Caco-2 (cell line): ENCODE results near the gene THUMPD2. TPM values are rescaled to one million over a fixed set of nuclear protein-coding genes. Genes with fewer than 3 reads are reported as not detected.

Source experiments
- BruUV-seq: library from RNA; stranded (reverse); fragments of 400-500 nt; replicated peaks from 2 replicates; lab custom pipeline; 2021; lab: Mats Ljungman, UMichigan
- CTCF ChIA-PET: fragments of 300-600 bp; sonication (Branson Sonifier 250); formaldehyde crosslinking; loops from one replicate; lab custom pipeline; 2022; ENCODE audit warnings: antibody characterized with exemption; lab: Charles Lee
- POLR2A ChIA-PET: fragments of 300-600 bp; sonication (Branson Sonifier 250); formaldehyde crosslinking; loops from one replicate; lab custom pipeline; 2022; ENCODE audit warnings: antibody characterized with exemption; lab: Charles Lee
- DNase-seq, 2 experiments: peaks; one replicate each; pipeline versions ENCODE4 v3.0.0 to v3.0.0-alpha.2; 2020 to 2022
- H3K27me3 ChIP-seq: replicated peaks from 2 replicates; pipeline ENCODE4 v1.6.0; 2011; ENCODE audit warnings: low read length; ENCODE audit not compliant: control insufficient read depth, insufficient read depth
- H3K36me3 ChIP-seq: 2 replicates; pipeline ENCODE4 v1.5.1; 2011; ENCODE audit warnings: low read length; ENCODE audit not compliant: control insufficient read depth, insufficient read depth
- H3K4me1 ChIP-seq: fragments of 250-450 bp; sonication (Bioruptor Pico); 2 replicates; pipeline ENCODE4 v1.5.1; 2020; ENCODE audit warnings: mild to moderate bottlenecking
- H3K4me3 ChIP-seq: 2 replicates; pipeline ENCODE4 v1.5.1; 2011; ENCODE audit warnings: low read depth, mild to moderate bottlenecking, control low read depth, low read length
- H3K9me3 ChIP-seq: fragments of 250-450 bp; sonication (Bioruptor Pico); 2 replicates; pipeline ENCODE4 v1.5.1; 2020; ENCODE audit warnings: mild to moderate bottlenecking, moderate library complexity
- H3K27ac Mint-ChIP-seq: one replicate; pipeline ENCODE4 v1.8.0; 2022; ENCODE audit warnings: mixed read lengths; ENCODE audit not compliant: unreplicated experiment
- H3K27me3 Mint-ChIP-seq: one replicate; pipeline ENCODE4 v1.8.0; 2022; ENCODE audit warnings: mixed read lengths; ENCODE audit not compliant: insufficient read depth, unreplicated experiment
- H3K36me3 Mint-ChIP-seq: one replicate; pipeline ENCODE4 v1.8.0; 2022; ENCODE audit warnings: mild to moderate bottlenecking, mixed read lengths; ENCODE audit not compliant: insufficient read depth, unreplicated experiment
- H3K4me1 Mint-ChIP-seq: one replicate; pipeline ENCODE4 v1.8.0; 2022; ENCODE audit warnings: low read depth, mixed read lengths; ENCODE audit not compliant: unreplicated experiment
- H3K4me3 Mint-ChIP-seq: one replicate; pipeline ENCODE4 v1.8.0; 2022; ENCODE audit warnings: mild to moderate bottlenecking, moderate library complexity, mixed read lengths; ENCODE audit not compliant: unreplicated experiment
- H3K9me3 Mint-ChIP-seq: one replicate; pipeline ENCODE4 v1.8.0; 2022; ENCODE audit warnings: mixed read lengths; ENCODE audit not compliant: unreplicated experiment
- CTCF ChIP-seq, 2 experiments: fragments of 200-600 bp in 1 of 2; IDR thresholded peaks; 1 replicate in 1 of 2; 2 replicates in 1 of 2; pipeline versions ENCODE4 v1.5.1 to v1.8.0; 2011 to 2022; ENCODE audit warnings: antibody characterized with exemption in 1 of 2, control low read depth in 1 of 2, inconsistent platforms in 1 of 2, low read depth in 1 of 2, low read length in 1 of 2, mild to moderate bottlenecking in 1 of 2, moderate library complexity in 1 of 2; ENCODE audit not compliant: insufficient read depth in 1 of 2, severe bottlenecking in 1 of 2, unreplicated experiment in 1 of 2
- intact Hi-C: fragments of 100-400 bp; cut with micrococcal nuclease; formaldehyde crosslinking; loops from one replicate; pipeline ENCODE4 v1.10.0; 2022; ENCODE audit not compliant: unreplicated experiment
- total RNA-seq: library from RNA; stranded (reverse); gene quantifications from 2 replicates; pipeline ENCODE4 v1.2.3, GENCODE V29; 2022

Gene THUMPD2
- total RNA-seq, 1 experiment from 2014 or later: 13.8 TPM

DNA sequence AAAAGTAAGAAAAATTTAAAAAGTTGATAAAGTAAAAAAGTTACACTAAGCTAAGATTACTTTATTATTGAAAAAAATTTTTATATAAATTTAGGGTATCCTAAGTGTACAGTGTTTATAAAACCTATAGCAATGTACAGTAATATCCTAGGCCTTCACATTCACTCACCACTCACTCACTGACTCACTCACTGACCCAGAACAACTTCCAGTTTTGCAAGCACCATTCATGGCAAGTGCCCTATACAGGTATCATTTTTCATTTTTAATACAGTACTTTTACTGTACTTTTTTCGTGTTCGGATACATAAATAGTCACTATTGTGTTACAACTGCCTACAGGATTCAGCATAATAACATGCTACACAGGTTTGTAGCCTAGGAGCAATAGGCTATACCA lies 8.9 kb upstream of the THUMPD2 start:
- TF ChIP-seq CTCF (IDR thresholded peaks at IDR 0.05; ENCODE audit: insufficient read depth in 1 of 2, low read depth in 1 of 2, low read length in 1 of 2, severe bottlenecking in 1 of 2, unreplicated experiment in 1 of 2): no peak
- POLR2A ChIA-PET: no interaction called here

DNA sequence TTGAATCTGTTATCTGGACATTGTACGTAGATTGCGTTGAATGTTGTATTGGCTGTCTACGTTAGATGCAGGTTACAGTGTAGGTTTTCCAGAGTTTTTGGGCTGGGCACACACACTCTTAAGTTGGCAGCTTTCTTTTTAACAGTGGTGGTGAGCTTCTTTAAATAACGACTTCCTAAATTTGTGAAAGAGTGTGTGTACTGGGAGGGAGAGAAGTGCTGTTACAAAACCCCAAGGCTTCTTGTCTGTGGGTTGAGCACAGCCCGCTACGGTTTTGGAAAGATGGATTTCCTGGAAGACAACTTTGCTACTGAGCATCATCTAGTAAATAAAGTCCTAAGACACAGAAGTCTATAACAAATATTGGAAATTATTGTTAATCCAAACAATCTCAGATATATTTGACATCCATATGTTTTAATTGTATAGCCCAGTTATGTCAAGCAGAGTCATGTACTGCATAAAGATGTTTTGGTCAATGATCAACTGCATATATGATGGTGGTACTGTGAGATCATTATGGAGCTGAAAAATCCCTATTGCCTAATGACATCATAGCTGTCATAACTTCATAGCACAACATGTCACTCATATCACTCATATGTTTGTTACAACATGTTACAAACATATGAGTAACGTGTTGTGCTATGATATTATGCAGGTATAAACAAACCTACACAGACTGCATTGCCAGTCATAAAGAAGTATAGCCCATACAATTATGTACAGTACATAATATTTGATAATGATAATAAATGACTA lies 7.9 kb upstream of the THUMPD2 start:
- Mint-ChIP-seq H3K4me3 (no peak overlapping the region), H3K4me1 (peaks cover 7% of the 10 kb centered on the region), H3K36me3 (no peaks in the 10 kb centered on the region), H3K9me3 (peaks cover 13% of the 10 kb centered on the region), H3K27ac (no peak overlapping the region), H3K27me3 (no peaks in the 10 kb centered on the region)
- Histone ChIP-seq H3K4me3 (no peak overlapping the region), H3K36me3 (no peaks in the 10 kb centered on the region), H3K27me3 (no peaks in the 10 kb centered on the region), H3K9me3 (peaks cover 2% of the 10 kb centered on the region; the same call in 1 of the 2 replicates), H3K4me1 (peaks cover 6% of the 10 kb centered on the region; the same call in 1 of the 2 replicates)
- POLR2A ChIA-PET: no interaction called here
- CTCF ChIA-PET: no interaction called here
- DNase-seq: no peak
- no TSS peak for BruUV-seq
- intact Hi-C loops: no loop called here
- TF ChIP-seq CTCF (IDR thresholded peaks at IDR 0.05; ENCODE audit: insufficient read depth in 1 of 2, low read depth in 1 of 2, low read length in 1 of 2, severe bottlenecking in 1 of 2, unreplicated experiment in 1 of 2): no peak

More for the DNA sequence above, 8.9 kb upstream of the THUMPD2 start:
- Histone ChIP-seq H3K4me3 (no peak overlapping the region), H3K9me3 (peaks cover 2% of the 10 kb centered on the region; the same call in 1 of the 2 replicates), H3K27me3 (no peaks in the 10 kb centered on the region), H3K4me1 (peaks cover 6% of the 10 kb centered on the region; the same call in 1 of the 2 replicates), H3K36me3 (no peaks in the 10 kb centered on the region)
- Mint-ChIP-seq H3K4me1 (peaks cover 7% of the 10 kb centered on the region), H3K4me3 (no peak overlapping the region), H3K27ac (no peak overlapping the region), H3K27me3 (no peaks in the 10 kb centered on the region), H3K36me3 (no peaks in the 10 kb centered on the region), H3K9me3 (peaks cover 13% of the 10 kb centered on the region)
- intact Hi-C loops: no loop called here
- CTCF ChIA-PET: no interaction called here
- no peak for DNase-seq
- BruUV-seq: no TSS peak

GRCh38 chr2:39782591-39782990 lies 3.5 kb upstream of the THUMPD2 start:
- ChIA-PET POLR2A (no interaction called here), CTCF (no interaction called here)
- Mint-ChIP-seq H3K36me3 (peaks cover 11% of the 10 kb centered on the region), H3K4me3 (no peak overlapping the region), H3K27ac (no peak overlapping the region), H3K9me3 (no peaks in the 10 kb centered on the region), H3K4me1 (peaks cover 25% of the 10 kb centered on the region), H3K27me3 (no peaks in the 10 kb centered on the region)
- Histone ChIP-seq H3K4me1 (peaks cover 6% of the 10 kb centered on the region; the same call in 1 of the 2 replicates), H3K36me3 (no peaks in the 10 kb centered on the region), H3K9me3 (no peaks in the 10 kb centered on the region), H3K27me3 (no peaks in the 10 kb centered on the region), H3K4me3 (no peak overlapping the region)
- no peak for DNase-seq
- intact Hi-C loops: no loop called here
- TF ChIP-seq CTCF (IDR thresholded peaks at IDR 0.05; ENCODE audit: insufficient read depth in 1 of 2, low read depth in 1 of 2, low read length in 1 of 2, severe bottlenecking in 1 of 2, unreplicated experiment in 1 of 2): no peak
- no TSS peak for BruUV-seq
